Left cardiac atrium (tissue), 4 donors: Measurements from ENCODE around the gene DBI. TPM values are rescaled to one million over a fixed set of nuclear protein-coding genes. Genes with fewer than 3 reads are reported as not detected.
"Not testable (repeated sequence)": the region's sequence is repeated elsewhere in the genome, so short reads cannot be mapped to it uniquely, and the experiment has no call there.

Experiments used
- ATAC-seq, 2 donors: fragments of 200-7000 bp; cut with Tn5 transposase; one replicate each; pipeline ENCODE4 v1.9.1; 2020; ENCODE audit warnings: mild to moderate bottlenecking in 2 of 2, moderate library complexity in 2 of 2
- DNase-seq: peaks from one replicate; pipeline ENCODE4 v3.0.0-alpha.2; 2020
- intact Hi-C, 2 donors: fragments of 100-400 bp; cut with DNase I; formaldehyde crosslinking; loops; one replicate each; pipeline versions ENCODE4 v1.14.1 to v1.15.1; 2022 to 2023
- total RNA-seq, 2 donors: library from RNA; stranded (reverse); fragmentation: NEBNext Ultra II Directional; extraction: Animal tissue kit (Norgen Biotek cat#: 25700); gene quantifications; one replicate each; pipeline ENCODE4 v1.2.1, GENCODE V29; 2021
- donor health status: DM: no; HTN: yes; CAD: no.
- donor health status: DM: no; HTN: yes; CAD: no; lungs with severe emphysema.
- donor health status: DM: yes; HTN: yes; CAD: no.
- donor health status: Dilated cardiomyopathy.

Gene DBI
- total RNA-seq, 2 donors from 2014 or later, result 172 to 227 TPM

- intact Hi-C loops, result no loop called here
- DNase-seq (peak; percentile 78), ATAC-seq (peak; percentile 86)
These were observed 20.8 kb downstream of the DBI start for GRCh38 chr2:119387381-119388129.

GRCh38 chr2:119389615-119390306 lies 23.0 kb downstream of the DBI start:
- DNase-seq, result peak; percentile 70
- intact Hi-C loops, result no loop called here
- peak; percentile 58 to 62 for ATAC-seq

- DNase-seq (no peak), ATAC-seq (no peak)
- intact Hi-C loops, result no loop called here
These were observed 27.4 kb downstream of the DBI start for GRCh38 chr2:119393971-119394748.

GRCh38 chr2:119397196-119397595 lies 30.4 kb downstream of the DBI start:
- DNase-seq (no peak), ATAC-seq (no peak)
- intact Hi-C loops, result loop anchor here in 1 of 2 donors (5.0 kb wide), 1 partner anchor 85 kb away; no protein-coding TSS in a partner anchor

- intact Hi-C loops, result no loop called here
- ATAC-seq (no peak), DNase-seq (no peak)
These were observed 35.3 kb downstream of the DBI start for GRCh38 chr2:119402106-119402505.

GRCh38 chr2:119402645-119403560 lies 36.1 kb downstream of the DBI start:
- intact Hi-C loops, result no loop called here
- ATAC-seq (peak; percentile 69 to 84), DNase-seq (no peak)

- DNase-seq, intact Hi-C loops, ATAC-seq: not testable (repeated sequence)
These were observed 36.8 kb downstream of the DBI start for GRCh38 chr2:119403618-119404017.

- ATAC-seq, result no peak
These were observed 38.4 kb downstream of the DBI start for GRCh38 chr2:119405151-119405550.

GRCh38 chr2:119407430-119408220 lies 40.8 kb downstream of the DBI start:
- intact Hi-C loops, result loop anchor here (1.0 to 5.0 kb wide), 4 partner anchors 69 to 255 kb away; no protein-coding TSS in a partner anchor
- ATAC-seq, result peak; percentile 79 to 81
- no peak for DNase-seq

More at GRCh38 chr2:119405151-119405550, 38.4 kb downstream of the DBI start:
- DNase-seq, result no peak
- intact Hi-C loops, result loop anchor here (5.0 kb wide), 3 partner anchors 72 to 257 kb away; no protein-coding TSS in a partner anchor

GRCh38 chr2:119408221-119408619 lies 41.4 kb downstream of the DBI start:
- intact Hi-C loops, result loop anchor here (5.0 kb wide), 3 partner anchors 69 to 254 kb away; no protein-coding TSS in a partner anchor
- DNase-seq, result no peak
- ATAC-seq, result peak; percentile 30 to 46

GRCh38 chr2:119409506-119409905 lies 42.7 kb downstream of the DBI start:
- DNase-seq (no peak), ATAC-seq (no peak)
- intact Hi-C loops, result loop anchor here (5.0 kb wide), 3 partner anchors 68 to 253 kb away; no protein-coding TSS in a partner anchor

- intact Hi-C loops, result no loop called here
- no peak for DNase-seq
- no peak for ATAC-seq
These were observed 48.1 kb downstream of the DBI start for GRCh38 chr2:119414894-119415293.

GRCh38 chr2:119415630-119416029 lies 48.9 kb downstream of the DBI start:
- DNase-seq (no peak), ATAC-seq (no peak)
- intact Hi-C loops, result no loop called here

GRCh38 chr2:119416299-119416923 lies 49.6 kb downstream of the DBI start:
- DNase-seq (no peak), ATAC-seq (no peak)
- intact Hi-C loops, result no loop called here

GRCh38 chr2:119417908-119418307 lies 51.1 kb downstream of the DBI start:
- ATAC-seq (no peak), DNase-seq (no peak)
- intact Hi-C loops, result no loop called here

- ATAC-seq (no peak), DNase-seq (no peak)
- intact Hi-C loops, result no loop called here
These were observed 52.3 kb downstream of the DBI start for GRCh38 chr2:119419065-119419464.

GRCh38 chr2:119419803-119420508 lies 53.2 kb downstream of the DBI start:
- peak in 1 of 2 donors; percentile 34 for ATAC-seq
- intact Hi-C loops, result no loop called here

More at GRCh38 chr2:119419803-119420508, 53.2 kb downstream of the DBI start:
- no peak for DNase-seq
